ENCODE data around the gene MAP1S.

The MAP1S gene

GRCh38 chr19:17726964-17727773 lies 7.9 kb downstream of the MAP1S start:
- H3K27ac ChIP-seq = no peak overlapping the region
- no peak for TF ChIP-seq CTCF (conservative IDR thresholded peaks at IDR 0.05)

- no peak overlapping the region for H3K27ac ChIP-seq
- no peak for TF ChIP-seq CTCF (conservative IDR thresholded peaks at IDR 0.05)
Measured at GRCh38 chr19:17727843-17728242, 8.6 kb downstream of the MAP1S start.

GRCh38 chr19:17733127-17733526 lies 13.8 kb downstream of the MAP1S start:
- H3K27ac ChIP-seq = no peak overlapping the region
- TF ChIP-seq CTCF (conservative IDR thresholded peaks at IDR 0.05) = no peak

GRCh38 chr19:17734146-17734545 lies 14.9 kb downstream of the MAP1S start:
- no peak for TF ChIP-seq CTCF (conservative IDR thresholded peaks at IDR 0.05)
- H3K27ac ChIP-seq = no peak overlapping the region

GRCh38 chr19:17735410-17735809 lies 16.1 kb downstream of the MAP1S start:
- no peak for TF ChIP-seq CTCF (conservative IDR thresholded peaks at IDR 0.05)

GRCh38 chr19:17737690-17738153 lies 18.4 kb downstream of the MAP1S start:
- no peak overlapping the region for H3K27ac ChIP-seq
- no peak for TF ChIP-seq CTCF (conservative IDR thresholded peaks at IDR 0.05)

More at GRCh38 chr19:17735410-17735809, 16.1 kb downstream of the MAP1S start:
- H3K27ac ChIP-seq = no peak overlapping the region

GRCh38 chr19:17739121-17739875 lies 20.0 kb downstream of the MAP1S start:
- no peak overlapping the region for H3K27ac ChIP-seq

More at GRCh38 chr19:17739121-17739875, 20.0 kb downstream of the MAP1S start:
- no peak for TF ChIP-seq CTCF (conservative IDR thresholded peaks at IDR 0.05)
